Measurements from ENCODE around the gene FBXW8. TPM values are rescaled to one million over a fixed set of nuclear protein-coding genes. Genes with fewer than 3 reads are reported as not detected.

FBXW8 gene
- total RNA-seq, 2 experiments from 2014 or later: 7.3 to 8.0 TPM

GRCh38 chr12:116901612-116902011 lies 9.1 kb upstream of the FBXW8 start:
- Mint-ChIP-seq H3K36me3 (no peaks in the 10 kb centered on the region), H3K9me3 (no peaks in the 10 kb centered on the region), H3K4me3 (no peak overlapping the region), H3K4me1 (no peaks in the 10 kb centered on the region), H3K27ac (no peak overlapping the region), H3K27me3 (peaks cover 26% of the 10 kb centered on the region)
- DNase-seq: no peak

DNA sequence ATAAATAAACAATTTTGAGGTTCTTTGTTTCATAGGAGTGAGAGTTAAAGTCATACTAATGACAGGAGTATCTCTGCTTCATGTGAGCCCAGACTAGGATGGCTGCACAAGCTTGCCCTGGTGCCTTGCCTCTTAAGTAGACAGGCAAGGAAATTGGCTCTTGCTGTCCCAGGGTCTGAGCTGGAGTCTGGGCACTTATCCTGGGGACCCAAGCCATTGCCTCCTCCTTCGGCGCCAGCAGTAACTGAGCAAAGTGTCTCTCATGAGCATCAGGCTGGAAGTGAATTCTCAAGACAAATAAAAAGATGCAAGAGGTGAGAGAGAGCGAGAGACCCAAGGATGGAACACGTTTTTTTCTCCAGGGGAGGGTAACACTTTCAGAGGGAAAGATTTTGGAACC lies 6.9 kb upstream of the FBXW8 start:
- Mint-ChIP-seq H3K4me3 (no peak overlapping the region), H3K36me3 (no peaks in the 10 kb centered on the region), H3K4me1 (no peaks in the 10 kb centered on the region), H3K27me3 (peaks cover 19% of the 10 kb centered on the region), H3K27ac (peak overlapping the region; percentile 1), H3K9me3 (no peaks in the 10 kb centered on the region)
- DNase-seq: no peak

DNA sequence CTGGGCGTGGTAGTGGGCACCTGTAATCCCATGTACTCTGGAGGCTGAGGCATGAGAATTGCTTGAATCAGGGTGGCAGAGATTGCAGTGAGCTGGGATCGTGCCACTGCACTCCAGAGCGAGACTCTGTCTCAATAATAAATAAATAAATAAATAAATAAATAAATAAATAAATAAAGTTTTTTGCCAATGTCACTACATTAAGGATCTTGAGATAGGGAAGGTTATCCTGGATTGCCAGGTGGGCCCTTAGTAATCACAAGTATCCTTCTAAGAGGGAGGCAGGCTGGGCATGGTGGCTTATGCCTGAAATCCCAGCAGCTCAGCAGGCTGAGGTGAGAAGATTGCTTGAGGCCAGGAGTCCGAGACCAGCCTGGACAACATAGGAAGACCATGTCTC lies 4.5 kb upstream of the FBXW8 start:
- Mint-ChIP-seq H3K4me3 (no peak overlapping the region), H3K36me3 (peaks cover 1% of the 10 kb centered on the region), H3K9me3 (no peaks in the 10 kb centered on the region), H3K27me3 (peaks cover 18% of the 10 kb centered on the region), H3K27ac (no peak overlapping the region), H3K4me1 (peaks cover 6% of the 10 kb centered on the region)
- no peak for DNase-seq

DNA sequence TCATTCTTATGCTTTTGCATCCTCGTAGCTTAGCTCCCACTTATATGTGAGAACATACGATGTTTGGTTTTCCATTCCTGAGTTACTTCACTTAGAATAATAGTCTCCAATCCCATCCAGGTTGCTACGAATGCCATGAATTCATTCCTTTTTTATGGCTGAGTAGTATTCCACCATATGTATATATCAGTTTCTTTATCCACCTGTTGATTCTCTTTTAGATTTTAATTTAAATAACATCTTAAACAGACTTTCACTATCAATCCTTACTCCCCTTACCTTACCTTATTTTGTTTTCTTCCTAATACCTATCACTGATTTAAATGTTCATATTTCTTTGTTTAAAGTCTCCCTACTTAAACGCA lies 488 bp upstream of the FBXW8 start:
- no peak for DNase-seq
- Mint-ChIP-seq H3K27ac (peak overlapping the region; percentile 89), H3K4me3 (peak overlapping the region; percentile 86), H3K4me1 (peaks cover 24% of the 10 kb centered on the region), H3K9me3 (no peaks in the 10 kb centered on the region), H3K27me3 (peaks cover 3% of the 10 kb centered on the region), H3K36me3 (peaks cover 22% of the 10 kb centered on the region)

- no peak overlapping the region for H3K27ac Mint-ChIP-seq
- H3K4me3 Mint-ChIP-seq: no peak overlapping the region
- DNase-seq: no peak
- no peaks in the 10 kb centered on the region for H3K27me3 Mint-ChIP-seq
- peaks cover 52% of the 10 kb centered on the region for H3K36me3 Mint-ChIP-seq
- H3K4me1 Mint-ChIP-seq: peaks cover 54% of the 10 kb centered on the region
- no peaks in the 10 kb centered on the region for H3K9me3 Mint-ChIP-seq
Observed at GRCh38 chr12:116915326-116915725, 4.6 kb downstream of the FBXW8 start.

- peaks cover 59% of the 10 kb centered on the region for H3K4me1 Mint-ChIP-seq
- no peak overlapping the region for H3K4me3 Mint-ChIP-seq
- H3K27ac Mint-ChIP-seq: no peak overlapping the region
- DNase-seq: no peak
- H3K27me3 Mint-ChIP-seq: no peaks in the 10 kb centered on the region
- no peaks in the 10 kb centered on the region for H3K9me3 Mint-ChIP-seq
- peaks cover 52% of the 10 kb centered on the region for H3K36me3 Mint-ChIP-seq
Observed at GRCh38 chr12:116916122-116916521, 5.4 kb downstream of the FBXW8 start.

DNA sequence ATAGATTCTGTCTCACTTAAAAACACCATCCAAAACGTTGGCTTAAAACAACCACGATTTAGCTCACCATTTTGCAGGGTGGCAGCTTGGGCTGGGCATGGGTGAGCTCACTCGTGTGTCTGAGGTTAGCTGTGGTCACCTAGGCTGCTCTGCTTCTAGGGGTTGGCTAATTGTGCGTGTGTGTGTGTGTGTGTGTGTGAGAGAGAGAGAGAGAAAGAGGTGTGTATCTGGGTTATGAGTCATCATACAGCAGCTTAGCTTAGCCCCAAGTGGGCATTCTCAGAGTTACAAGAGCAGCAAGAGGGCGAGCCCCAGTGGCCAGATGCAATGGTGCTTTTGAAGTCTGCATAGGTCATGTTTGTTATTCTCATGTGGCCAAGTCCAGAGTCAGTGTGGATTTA lies 6.0 kb downstream of the FBXW8 start:
- no peaks in the 10 kb centered on the region for H3K27me3 Mint-ChIP-seq
- H3K4me1 Mint-ChIP-seq: peaks cover 60% of the 10 kb centered on the region
- H3K9me3 Mint-ChIP-seq: no peaks in the 10 kb centered on the region
- H3K27ac Mint-ChIP-seq: no peak overlapping the region
- H3K4me3 Mint-ChIP-seq: no peak overlapping the region
- DNase-seq: peak; percentile 40
- peaks cover 48% of the 10 kb centered on the region for H3K36me3 Mint-ChIP-seq

- Mint-ChIP-seq H3K36me3 (peaks cover 46% of the 10 kb centered on the region), H3K27me3 (no peaks in the 10 kb centered on the region), H3K27ac (no peak overlapping the region), H3K4me1 (peaks cover 64% of the 10 kb centered on the region), H3K4me3 (no peak overlapping the region), H3K9me3 (no peaks in the 10 kb centered on the region)
- DNase-seq: no peak
Observed at GRCh38 chr12:116918464-116918863, 7.7 kb downstream of the FBXW8 start.

GRCh38 chr12:116919247-116919661 lies 8.5 kb downstream of the FBXW8 start:
- no peak overlapping the region for H3K4me3 Mint-ChIP-seq

DNA sequence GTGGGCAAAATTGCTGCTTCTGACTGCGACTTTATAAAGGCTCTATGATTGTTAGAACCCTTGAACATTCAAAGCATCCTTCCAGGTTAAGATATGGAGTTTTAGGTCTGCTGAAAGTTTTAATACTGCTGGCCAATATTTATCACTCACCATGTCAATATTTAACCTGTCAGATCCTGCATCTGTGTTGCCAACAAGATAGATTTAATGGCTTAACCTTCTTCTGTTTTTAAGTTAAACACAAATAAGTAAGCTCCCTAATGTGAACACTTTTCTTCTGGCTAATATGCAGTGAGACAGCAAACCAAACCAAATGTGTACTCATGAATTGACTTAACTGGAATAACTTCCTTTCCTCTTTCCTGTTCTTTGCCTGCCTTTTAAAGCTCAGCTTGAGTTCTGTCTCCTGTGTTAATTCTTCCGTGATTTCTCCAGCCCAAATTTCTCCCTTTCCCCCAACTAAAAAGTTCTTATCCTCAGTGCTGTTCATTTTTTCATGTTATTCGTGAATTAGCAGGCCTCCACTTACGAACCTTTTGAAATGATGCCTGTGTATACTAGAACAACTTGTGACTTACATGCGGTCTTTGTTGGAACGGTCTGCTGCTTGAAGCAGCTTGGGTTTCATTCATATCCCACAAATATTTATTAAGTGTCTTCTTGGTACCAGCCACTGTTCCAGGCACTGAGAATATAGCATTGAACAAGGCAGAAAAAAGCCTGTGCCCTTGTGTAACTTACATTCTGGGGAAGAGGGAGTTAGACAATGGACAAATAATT lies 9.1 kb downstream of the FBXW8 start:
- Mint-ChIP-seq H3K9me3 (no peaks in the 10 kb centered on the region), H3K27ac (no peak overlapping the region), H3K27me3 (no peaks in the 10 kb centered on the region), H3K36me3 (peaks cover 36% of the 10 kb centered on the region), H3K4me3 (no peak overlapping the region), H3K4me1 (peaks cover 71% of the 10 kb centered on the region)
- no peak for DNase-seq

More at GRCh38 chr12:116919247-116919661, 8.5 kb downstream of the FBXW8 start:
- no peak for DNase-seq
- H3K9me3 Mint-ChIP-seq: no peaks in the 10 kb centered on the region
- no peak overlapping the region for H3K27ac Mint-ChIP-seq
- H3K4me1 Mint-ChIP-seq: peaks cover 65% of the 10 kb centered on the region
- H3K27me3 Mint-ChIP-seq: no peaks in the 10 kb centered on the region
- H3K36me3 Mint-ChIP-seq: peaks cover 38% of the 10 kb centered on the region

GRCh38 chr12:116920939-116921338 lies 10.2 kb downstream of the FBXW8 start:
- no peaks in the 10 kb centered on the region for H3K27me3 Mint-ChIP-seq
- peaks cover 79% of the 10 kb centered on the region for H3K4me1 Mint-ChIP-seq
- H3K9me3 Mint-ChIP-seq: no peaks in the 10 kb centered on the region
- H3K4me3 Mint-ChIP-seq: no peak overlapping the region
- DNase-seq: peak; percentile 10
- no peak overlapping the region for H3K27ac Mint-ChIP-seq
- H3K36me3 Mint-ChIP-seq: peaks cover 25% of the 10 kb centered on the region

GRCh38 chr12:116922194-116922897 lies 11.6 kb downstream of the FBXW8 start:
- no peaks in the 10 kb centered on the region for H3K27me3 Mint-ChIP-seq
- H3K27ac Mint-ChIP-seq: peak overlapping the region; percentile 77
- H3K4me3 Mint-ChIP-seq: peak overlapping the region; percentile 44
- peaks cover 26% of the 10 kb centered on the region for H3K36me3 Mint-ChIP-seq
- peaks cover 81% of the 10 kb centered on the region for H3K4me1 Mint-ChIP-seq
- no peaks in the 10 kb centered on the region for H3K9me3 Mint-ChIP-seq
- no peak for DNase-seq

- H3K4me3 Mint-ChIP-seq: peak overlapping the region; percentile 53
- peak; percentile 62 for DNase-seq
- peak overlapping the region; percentile 87 for H3K27ac Mint-ChIP-seq
- H3K36me3 Mint-ChIP-seq: peaks cover 29% of the 10 kb centered on the region
- H3K27me3 Mint-ChIP-seq: no peaks in the 10 kb centered on the region
- H3K9me3 Mint-ChIP-seq: no peaks in the 10 kb centered on the region
- H3K4me1 Mint-ChIP-seq: peaks cover 74% of the 10 kb centered on the region
Observed at GRCh38 chr12:116924558-116925453, 14.1 kb downstream of the FBXW8 start.

GRCh38 chr12:116926283-116927243 lies 15.8 kb downstream of the FBXW8 start:
- H3K9me3 Mint-ChIP-seq: no peaks in the 10 kb centered on the region
- H3K27ac Mint-ChIP-seq: no peak overlapping the region
- H3K4me1 Mint-ChIP-seq: peaks cover 57% of the 10 kb centered on the region
- no peak for DNase-seq
- H3K36me3 Mint-ChIP-seq: peaks cover 29% of the 10 kb centered on the region
- H3K27me3 Mint-ChIP-seq: no peaks in the 10 kb centered on the region
- H3K4me3 Mint-ChIP-seq: no peak overlapping the region
